K562 (cell line): ENCODE results near the gene MRTFB. TPM values are rescaled to one million over a fixed set of nuclear protein-coding genes. Genes with fewer than 3 reads are reported as not detected.

Source experiments
- ATAC-seq: fragments of 200-7000 bp; cut with Tn5 transposase; 3 replicates; pipeline ENCODE4 v1.9.1; 2020; ENCODE audit warnings: moderate library complexity
- BruUV-seq: library from RNA; stranded (reverse); fragments of 400-500 nt; replicated peaks from 2 replicates; lab custom pipeline; 2021; lab: Mats Ljungman, UMichigan
- CTCF ChIA-PET: fragments of 300-600 bp; formaldehyde crosslinking; extraction: SDS; loops from one replicate; lab custom pipeline; 2021; ENCODE audit warnings: low intra/inter-chr PET ratio; lab: Yijun Ruan, JAX
- POLR2A ChIA-PET: fragments of 300-600, 350-650 bp; sonication (Branson Sonifier 250); formaldehyde crosslinking; extraction: SDS; loops from one replicate; lab custom pipeline; 2021; ENCODE audit warnings: antibody characterized with exemption, inconsistent platforms; lab: Yijun Ruan, JAX
- DNase-seq, 4 experiments: peaks; one replicate each; pipeline versions ENCODE4 v3.0.0 to v3.0.0-alpha.2; 2011 to 2018; ENCODE audit warnings: low spot score in 3 of 4, mixed read lengths in 3 of 4; ENCODE audit errors: extremely low read depth in 1 of 4
- FAIRE-seq: peaks from 2 replicates; lab custom pipeline; 2011; peaks lifted over from hg19 to GRCh38; lab: Jason Lieb, UNC
- H2AFZ ChIP-seq: 2 replicates; pipeline ENCODE4 v1.6.0; 2011; ENCODE audit warnings: low read depth, low read length, control low read depth, inconsistent platforms
- H3K27ac ChIP-seq: fragments of 200-600 bp; 3 replicates; pipeline ENCODE4 v1.8.0; 2011; ENCODE audit warnings: low read depth, mild to moderate bottlenecking, control low read depth, inconsistent platforms, low read length, moderate library complexity, mixed read lengths; ENCODE audit errors: extremely low read depth
- H3K27me3 ChIP-seq, 2 experiments: fragments of 300-600 bp in 1 of 2; 2 replicates in 1 of 2; 3 replicates in 1 of 2; pipeline versions ENCODE4 v1.6.0 to v1.8.0; 2011; ENCODE audit warnings: inconsistent platforms in 2 of 2, low read length in 2 of 2, mild to moderate bottlenecking in 1 of 2, mixed read lengths in 1 of 2, moderate library complexity in 1 of 2; ENCODE audit not compliant: control insufficient read depth in 2 of 2, insufficient read depth in 2 of 2
- H3K36me3 ChIP-seq: fragments of 300-600 bp; 3 replicates; pipeline ENCODE4 v1.8.0; 2011; ENCODE audit warnings: mild to moderate bottlenecking, low read length, inconsistent platforms; ENCODE audit not compliant: control insufficient read depth, insufficient read depth
- H3K4me1 ChIP-seq, 2 experiments: fragments of 200-600 bp in 1 of 2; replicated peaks in 1 of 2; 2 replicates in 1 of 2; 3 replicates in 1 of 2; pipeline versions ENCODE4 v1.5.1 to v1.8.0; 2011; ENCODE audit warnings: inconsistent platforms in 2 of 2, low read length in 2 of 2, mild to moderate bottlenecking in 1 of 2, mixed read lengths in 1 of 2, moderate library complexity in 1 of 2; ENCODE audit not compliant: control insufficient read depth in 2 of 2, insufficient read depth in 2 of 2
- H3K4me2 ChIP-seq: 2 replicates; pipeline ENCODE4 v1.6.1; 2011; ENCODE audit warnings: low read length, control low read depth, inconsistent platforms, mixed read lengths; ENCODE audit not compliant: insufficient read depth
- H3K4me3 ChIP-seq: fragments of 200-600 bp; sonication (generic), shearing (Covaris generic); 2 replicates; pipeline ENCODE4 v1.5.1; 2016; ENCODE audit warnings: control low read depth, inconsistent platforms
- H3K79me2 ChIP-seq: fragments of 200-600 bp; 3 replicates; pipeline ENCODE4 v1.8.0; 2011; ENCODE audit warnings: low read length, inconsistent platforms; ENCODE audit not compliant: control insufficient read depth, insufficient read depth
- H3K9ac ChIP-seq, 2 experiments: 2 replicates each; pipeline versions ENCODE4 v1.6.0 to v1.6.1; 2011; ENCODE audit warnings: low read depth in 2 of 2, low read length in 2 of 2, control low read depth in 1 of 2, inconsistent platforms in 1 of 2, mild to moderate bottlenecking in 1 of 2, mixed read lengths in 1 of 2; ENCODE audit not compliant: insufficient read depth in 1 of 2
- H3K9me1 ChIP-seq: one replicate; pipeline ENCODE4 v1.6.0; 2011; ENCODE audit warnings: inconsistent platforms, mild to moderate bottlenecking, low read length, moderate library complexity; ENCODE audit not compliant: control insufficient read depth, insufficient read depth
- H3K9me3 ChIP-seq: replicated peaks from 2 replicates; pipeline ENCODE4 v1.5.1; 2011; ENCODE audit warnings: low read depth, low read length, inconsistent platforms; ENCODE audit not compliant: control insufficient read depth, insufficient read depth
- H4K20me1 ChIP-seq: replicated peaks from 2 replicates; pipeline ENCODE4 v1.6.1; 2011; ENCODE audit warnings: low read length, inconsistent platforms, mixed read lengths; ENCODE audit not compliant: control insufficient read depth, insufficient read depth
- KAT2B ChIP-seq: IDR thresholded peaks from one replicate; pipeline ENCODE4 v1.6.1; 2012; ENCODE audit warnings: low read depth, mild to moderate bottlenecking, control low read depth, inconsistent platforms, low read length, moderate library complexity
- NR2C1 ChIP-seq, 2 experiments: fragments of 450-650 bp; IDR thresholded peaks; 2 replicates each; pipeline ENCODE4 v1.6.1; 2017; ENCODE audit warnings: mild to moderate bottlenecking in 2 of 2, antibody characterized with exemption in 1 of 2, inconsistent platforms in 1 of 2, missing compliant biosample characterization in 1 of 2, missing genetic modification characterization in 1 of 2
- WGBS: fragments of 100-300 bp; shearing (Covaris generic); methylation state at CpG from one replicate; pipeline ENCODE4 v1.1.6; 2016; ENCODE audit warnings: low coverage, mixed read lengths; ENCODE audit not compliant: insufficient coverage; ENCODE audit errors: missing lambda C conversion rate; 5-methylcytosine and 5-hydroxymethylcytosine counted together
- in situ Hi-C: fragments of 300-500 bp; cut with MboI; formaldehyde crosslinking; loops from 4 replicates; pipeline ENCODE4 v1.15.0; 2018; ENCODE audit warnings: inconsistent platforms, mixed read lengths
- intact Hi-C: fragments of 100-400 bp; cut with micrococcal nuclease; formaldehyde crosslinking; loops from 2 replicates; pipeline ENCODE4 v1.14.2; 2022
- polyA plus RNA-seq, 8 experiments: library from polyadenylated mRNA; depleted of rRNA in 4 of 8; stranded (reverse) in 5 of 8; unstranded in 3 of 8; fragments of >200 nt; fragmentation: Nextera tagmentation in 2 of 8; fragmentation: Illumina TruSeq in 1 of 8; extraction: Ambion mirVana in 2 of 8; extraction: Trizol in 1 of 8; gene quantifications; 2 replicates each; pipeline versions ENCODE4 v1.2.1 to v1.2.3, GENCODE V29; 2011 to 2014; ENCODE audit warnings: inconsistent platforms in 1 of 8, missing spikeins in 1 of 8
- total RNA-seq, 7 experiments: library from RNA; depleted of rRNA in 6 of 7; stranded (reverse); fragments of >200 nt in 6 of 7; fragmentation: Illumina TruSeq in 2 of 7; extraction: Trizol in 2 of 7; gene quantifications; 2 replicates each; pipeline versions ENCODE4 v1.2.1 to v1.2.3, GENCODE V29; 2011 to 2021; ENCODE audit warnings: low replicate concordance in 1 of 7
- TF ChIP-seq, protein P1 (sequence below): fragments of 450-650 bp; IDR thresholded peaks from 2 replicates; pipeline ENCODE4 v1.6.1; 2016; ENCODE audit warnings: antibody characterized with exemption

MRTFB gene
- total and polyA plus RNA-seq, 9 of the 15 experiments (the other 6 are each of a cell fraction or from before 2014, with no cell fraction given) = 2.2 to 12.7 (median 7.0) TPM

DNA sequence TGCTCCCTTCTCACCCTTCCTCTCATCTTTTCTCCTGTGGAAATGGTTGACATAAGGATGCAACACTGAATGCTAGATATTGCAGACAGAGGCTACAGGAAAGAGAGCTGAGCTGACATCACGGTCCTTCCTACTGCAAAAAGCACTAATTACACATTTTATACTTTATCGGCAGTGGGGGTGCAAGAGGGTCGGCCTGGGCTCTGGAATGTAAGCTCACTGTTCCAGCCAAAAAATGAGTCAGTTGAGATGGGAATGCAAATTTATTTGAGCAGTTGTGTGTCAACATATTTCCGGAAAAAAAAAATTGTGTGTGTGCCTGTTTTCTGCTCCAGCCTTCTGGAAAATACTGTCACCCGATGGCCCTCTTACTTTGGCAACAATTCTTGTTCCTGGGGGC lies 14.1 kb upstream of the MRTFB start:
- Histone ChIP-seq H3K9me3 (no peaks in the 10 kb centered on the region), H4K20me1 (no peaks in the 10 kb centered on the region), H3K27me3 (peaks cover 20 to 24% of the 10 kb centered on the region in 2 experiments), H3K27ac (no peak overlapping the region), H2AFZ (no peak overlapping the region), H3K36me3 (no peaks in the 10 kb centered on the region), H3K4me2 (no peak overlapping the region), H3K9me1 (no peaks in the 10 kb centered on the region), H3K9ac (no peak overlapping the region), H3K4me3 (no peak overlapping the region), H3K79me2 (no peaks in the 10 kb centered on the region), H3K4me1 (no peaks in the 10 kb centered on the region)
- TF ChIP-seq NR2C1 (IDR thresholded peaks at IDR 0.05) = no peak
- TF ChIP-seq NR2C1 (tag; IDR thresholded peaks at IDR 0.05) = no peak
- TF ChIP-seq, protein P1, sequence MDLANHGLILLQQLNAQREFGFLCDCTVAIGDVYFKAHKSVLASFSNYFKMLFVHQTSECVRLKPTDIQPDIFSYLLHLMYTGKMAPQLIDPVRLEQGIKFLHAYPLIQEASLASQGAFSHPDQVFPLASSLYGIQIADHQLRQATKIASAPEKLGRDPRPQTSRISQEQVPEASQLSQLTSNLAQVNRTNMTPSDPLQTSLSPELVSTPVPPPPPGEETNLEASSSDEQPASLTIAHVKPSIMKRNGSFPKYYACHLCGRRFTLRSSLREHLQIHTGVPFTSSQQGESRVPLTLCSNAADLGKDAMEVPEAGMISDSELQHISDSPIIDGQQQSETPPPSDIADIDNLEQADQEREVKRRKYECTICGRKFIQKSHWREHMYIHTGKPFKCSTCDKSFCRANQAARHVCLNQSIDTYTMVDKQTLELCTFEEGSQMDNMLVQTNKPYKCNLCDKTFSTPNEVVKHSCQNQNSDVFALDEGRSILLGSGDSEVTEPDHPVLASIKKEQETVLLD = no peak
- no peak for TF ChIP-seq KAT2B
- intact Hi-C loops (loop anchor here (10.0 kb wide), 1 partner anchor 82 kb away; no protein-coding TSS in a partner anchor), in situ Hi-C loops (no loop called here)
- BruUV-seq = no TSS peak
- ChIA-PET POLR2A (interaction anchor here (0.7 kb wide), 1 partner anchor 1016 kb away, joined by 3 read pairs; no protein-coding TSS in a partner anchor), CTCF (no interaction called here)
- ATAC-seq (no peak), DNase-seq (no peak), FAIRE-seq (no peak)
- WGBS = 2% methylated on average over 5 of the region's 5 CpGs
